H1 (cell line): Measurements from ENCODE around the gene SNRNP70. TPM values are rescaled to one million over a fixed set of nuclear protein-coding genes. Genes with fewer than 3 reads are reported as not detected.

ENCODE experiments used
- BACH1 ChIP-seq: IDR thresholded peaks from 2 replicates; pipeline ENCODE4 v1.6.1; 2012; ENCODE audit warnings: low read length, improper control_type of control experiment
- CTCF ChIP-seq, 3 experiments: IDR thresholded peaks; 1 replicate in 2 of 3; 2 replicates in 1 of 3; pipeline versions ENCODE4 v1.5.1 to v1.6.1; 2011; ENCODE audit warnings: low read length in 3 of 3, mild to moderate bottlenecking in 3 of 3, inconsistent platforms in 2 of 3, low read depth in 1 of 3, moderate library complexity in 1 of 3; ENCODE audit not compliant: insufficient read depth in 1 of 3; ENCODE audit errors: control extremely low read depth in 1 of 3
- KDM4A ChIP-seq: IDR thresholded peaks from one replicate; pipeline ENCODE4 v1.7.1; 2012; ENCODE audit warnings: low read depth, mild to moderate bottlenecking, moderate library complexity, low read length, inconsistent platforms; ENCODE audit not compliant: severe bottlenecking
- MAX ChIP-seq: IDR thresholded peaks from 2 replicates; pipeline ENCODE4 v1.6.1; 2012; ENCODE audit warnings: inconsistent platforms
- PHF8 ChIP-seq: fragments of 200-600 bp; sonication (generic); conservative IDR thresholded peaks from 2 replicates; pipeline ENCODE4 v1.7.1; 2012; ENCODE audit warnings: low read depth, mild to moderate bottlenecking, inconsistent platforms, low read length, moderate library complexity
- POLR2AphosphoS5 ChIP-seq: IDR thresholded peaks from 2 replicates; pipeline ENCODE4 v1.6.1; 2011; ENCODE audit warnings: low read depth, low read length
- polyA plus RNA-seq, 7 experiments: library from polyadenylated mRNA; depleted of rRNA in 3 of 7; stranded (reverse) in 5 of 7; unstranded in 2 of 7; fragments of >200 nt in 5 of 7; fragments of 200-250 nt in 2 of 7; gene quantifications; 1 replicate in 5 of 7; 2 replicates in 1 of 7; 4 replicates in 1 of 7; pipeline versions ENCODE4 v1.2.1 to v1.2.3, GENCODE V29; 2011 to 2013; ENCODE audit warnings: missing spikeins in 2 of 7, mixed read lengths in 2 of 7
- total RNA-seq: library from RNA; stranded (reverse); fragmentation: NEBNext Ultra II Directional; extraction: Animal tissue kit (Norgen Biotek cat#: 25700); gene quantifications from 2 replicates; pipeline ENCODE4 v1.2.1, GENCODE V29; 2021

Gene SNRNP70
- total and polyA plus RNA-seq, 2 of the 8 experiments (the other 6 are each of a cell fraction or from before 2014, with no cell fraction given), result 231 to 235 TPM

DNA sequence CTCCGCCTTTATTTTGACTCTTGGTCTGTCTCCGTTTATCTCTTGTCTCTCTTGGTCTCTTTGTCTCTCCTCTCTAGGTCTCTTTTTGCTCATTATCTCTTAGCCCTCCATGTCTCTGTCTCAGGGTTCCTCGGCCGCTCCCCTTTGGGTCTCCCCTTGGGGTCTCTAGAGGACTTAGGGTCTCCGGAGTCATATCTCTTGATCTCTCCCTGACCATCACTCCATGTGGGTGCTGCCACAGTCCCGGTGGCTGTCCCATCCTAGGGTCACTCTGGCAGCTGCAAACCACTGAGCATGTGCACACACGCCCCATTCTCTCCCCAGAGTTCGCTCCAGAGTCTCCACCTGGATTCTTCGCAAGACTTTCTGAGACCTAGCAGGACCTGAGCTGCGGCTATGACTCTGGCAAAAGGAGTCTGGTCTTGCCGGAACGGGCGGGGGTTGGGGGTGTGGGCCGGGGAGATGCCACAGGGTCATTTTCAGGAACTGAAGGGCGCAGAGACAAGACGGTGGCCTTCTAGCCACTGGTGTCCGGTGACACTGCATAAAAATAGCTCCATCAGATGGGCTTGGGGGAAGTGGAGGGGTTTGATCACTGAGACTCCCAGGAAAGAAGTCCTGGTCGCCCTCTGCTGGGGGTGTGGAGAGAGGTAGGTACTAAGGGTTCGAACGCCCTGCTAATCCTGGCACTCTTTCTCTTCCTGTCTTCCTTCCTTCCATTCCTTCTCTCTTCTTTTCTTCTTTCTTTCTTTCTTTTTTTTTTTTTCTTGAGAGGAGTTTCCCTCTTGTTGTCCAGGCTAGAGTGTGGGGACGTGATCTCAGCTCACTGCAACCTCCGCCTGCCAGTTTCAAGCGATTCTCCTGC, 11.5 kb upstream of the SNRNP70 start (continued):
- TF ChIP-seq BACH1, result 0 out of 2 replicates have a peak, but pooled peaks have one; percentile 27
- TF ChIP-seq KDM4A, result no peak
- no peak for TF ChIP-seq POLR2AphosphoS5
- no peak for TF ChIP-seq MAX
- no peak for TF ChIP-seq PHF8
- peak; percentile 57 to 64 (median 61) for TF ChIP-seq CTCF (IDR thresholded peaks at IDR 0.05; ENCODE audit: control extremely low read depth in 1 of 3, insufficient read depth in 1 of 3, low read depth in 1 of 3, low read length in 3 of 3)
